ENCODE measurements around the gene CARD16. TPM values are rescaled to one million over a fixed set of nuclear protein-coding genes. Genes with fewer than 3 reads are reported as not detected.

Gene CARD16
- total RNA-seq, 6 experiments from 2014 or later, result 6.4 to 11.2 (median 9.4) TPM

- no peak for DNase-seq
- Mint-ChIP-seq H3K4me1 (ENCODE audit: low read depth) (no peaks in the 10 kb centered on the region), H3K36me3 (ENCODE audit: low read depth) (no peaks in the 10 kb centered on the region), H3K27me3 (ENCODE audit: insufficient read depth) (no peaks in the 10 kb centered on the region; the same call in 1 of the 2 replicates), H3K27ac (no peak overlapping the region), H3K9me3 (no peaks in the 10 kb centered on the region), H3K4me3 (no peak overlapping the region)
- TF ChIP-seq CTCF (IDR thresholded peaks at IDR 0.05), result no peak
Observed at GRCh38 chr11:104995001-104995408, 50.1 kb downstream of the CARD16 start.

GRCh38 chr11:104992781-104993180, 52.4 kb downstream of the CARD16 start:
- no peaks in the 10 kb centered on the region for H3K36me3 Mint-ChIP-seq (ENCODE audit: low read depth)
- no peaks in the 10 kb centered on the region for H3K27me3 Mint-ChIP-seq (ENCODE audit: insufficient read depth)
- no peak overlapping the region for H3K4me3 Mint-ChIP-seq
- TF ChIP-seq CTCF (IDR thresholded peaks at IDR 0.05), result no peak
- no peak for DNase-seq
- no peaks in the 10 kb centered on the region for H3K4me1 Mint-ChIP-seq (ENCODE audit: low read depth)
- peaks cover 10% of the 10 kb centered on the region for H3K9me3 Mint-ChIP-seq
- no peak overlapping the region for H3K27ac Mint-ChIP-seq

GRCh38 chr11:104991994-104992393, 53.1 kb downstream of the CARD16 start:
- no peak for DNase-seq
- H3K27me3 Mint-ChIP-seq (ENCODE audit: insufficient read depth), result no peaks in the 10 kb centered on the region
- H3K36me3 Mint-ChIP-seq (ENCODE audit: low read depth), result no peaks in the 10 kb centered on the region
- no peaks in the 10 kb centered on the region for H3K4me1 Mint-ChIP-seq (ENCODE audit: low read depth)
- peaks cover 10% of the 10 kb centered on the region for H3K9me3 Mint-ChIP-seq
- H3K4me3 Mint-ChIP-seq, result no peak overlapping the region
- no peak overlapping the region for H3K27ac Mint-ChIP-seq
- TF ChIP-seq CTCF (IDR thresholded peaks at IDR 0.05), result no peak

Other genes with a start within 250 kb of the CARD16 start
- not detected for gene CASP12, start 146.9 kb downstream of the CARD16 start, total RNA-seq (2021; fragmentation: NEBNext Ultra II Directional; extraction: Animal tissue kit (Norgen Biotek cat#: 25700))
- gene CASP4, start 76.8 kb downstream of the CARD16 start, total RNA-seq (2021; fragmentation: NEBNext Ultra II Directional; extraction: Animal tissue kit (Norgen Biotek cat#: 25700)), result 10 to 100 TPM; 52.7 to 71.6 (median 60.8) TPM
- gene CASP5, start 22.2 kb downstream of the CARD16 start, total RNA-seq (2021; fragmentation: NEBNext Ultra II Directional; extraction: Animal tissue kit (Norgen Biotek cat#: 25700)), result not detected
- 10 to 100 TPM; 13.1 to 23.6 (median 21.1) TPM for gene CASP1, start 10.2 kb downstream of the CARD16 start, total RNA-seq (2021; fragmentation: NEBNext Ultra II Directional; extraction: Animal tissue kit (Norgen Biotek cat#: 25700))
- gene CARD18, start 94.4 kb upstream of the CARD16 start, total RNA-seq (2021; fragmentation: NEBNext Ultra II Directional; extraction: Animal tissue kit (Norgen Biotek cat#: 25700)), result not detected